HepG2 (cell line): ENCODE data around the gene LMTK2. TPM values are rescaled to one million over a fixed set of nuclear protein-coding genes. Genes with fewer than 3 reads are reported as not detected.

Experiments
- ATAC-seq: fragments of 200-7000 bp; cut with Tn5 transposase; 3 replicates; pipeline ENCODE4 v1.9.1; 2020; ENCODE audit warnings: mild to moderate bottlenecking, moderate library complexity
- BruUV-seq: library from RNA; stranded (reverse); fragments of 400-500 nt; replicated peaks from 2 replicates; lab custom pipeline; 2021; lab: Mats Ljungman, UMichigan
- CTCF ChIA-PET: fragments of 300-600 bp; formaldehyde crosslinking; extraction: SDS; loops from one replicate; lab custom pipeline; 2021; ENCODE audit warnings: low total read pairs, inconsistent platforms, low intra/inter-chr PET ratio; lab: Yijun Ruan, JAX
- POLR2A ChIA-PET: fragments of 350-600 bp; sonication (Branson Sonifier 250); formaldehyde crosslinking; loops from one replicate; lab custom pipeline; 2020; ENCODE audit warnings: antibody characterized with exemption, inconsistent platforms; lab: Yijun Ruan, JAX
- DNase-seq: peaks from one replicate; pipeline ENCODE4 v3.0.0-alpha.2; 2015; ENCODE audit warnings: low spot score
- FAIRE-seq: peaks from 3 replicates; lab custom pipeline; 2011; peaks lifted over from hg19 to GRCh38; lab: Jason Lieb, UNC
- H2AFZ ChIP-seq: one replicate; pipeline ENCODE4 v1.6.1; 2011; ENCODE audit warnings: low read length, inconsistent platforms
- H3K27ac ChIP-seq: fragments of 300-600 bp; 3 replicates; pipeline ENCODE4 v1.8.0; 2011; ENCODE audit warnings: mixed run types, mild to moderate bottlenecking, mixed read lengths, low read length, inconsistent platforms; ENCODE audit not compliant: insufficient read depth; ENCODE audit errors: extremely low read length
- H3K27me3 ChIP-seq, 2 experiments: fragments of 200-600 bp in 1 of 2; 2 replicates in 1 of 2; 3 replicates in 1 of 2; pipeline versions ENCODE4 v1.6.0 to v1.8.0; 2011; ENCODE audit warnings: low read length in 2 of 2, mild to moderate bottlenecking in 2 of 2, moderate library complexity in 2 of 2, inconsistent platforms in 1 of 2; ENCODE audit not compliant: insufficient read depth in 2 of 2, control insufficient read depth in 1 of 2
- H3K36me3 ChIP-seq, 2 experiments: fragments of 200-600 bp in 1 of 2; replicated peaks in 1 of 2; 2 replicates in 1 of 2; 3 replicates in 1 of 2; pipeline versions ENCODE4 v1.5.1 to v1.8.0; 2011; ENCODE audit warnings: low read length in 2 of 2, inconsistent platforms in 1 of 2; ENCODE audit not compliant: insufficient read depth in 2 of 2, control insufficient read depth in 1 of 2
- H3K4me1 ChIP-seq: 2 replicates; pipeline ENCODE4 v1.5.1; 2012; ENCODE audit warnings: low read length, inconsistent platforms; ENCODE audit not compliant: insufficient read depth
- H3K4me2 ChIP-seq: 2 replicates; pipeline ENCODE4 v1.6.0; 2011; ENCODE audit warnings: low read depth, low read length, inconsistent platforms
- H3K4me3 ChIP-seq, 3 experiments: fragments of 200-600 bp in 1 of 3; sonication (generic), shearing (Covaris generic) in 1 of 3; replicated peaks in 1 of 3; 2 replicates each; pipeline ENCODE4 v1.5.1; 2011 to 2016; ENCODE audit warnings: low read length in 3 of 3, inconsistent platforms in 2 of 3, low read depth in 2 of 3, mild to moderate bottlenecking in 2 of 3, control low read depth in 1 of 3, mixed read lengths in 1 of 3; ENCODE audit not compliant: insufficient read depth in 1 of 3
- H3K79me2 ChIP-seq: one replicate; pipeline ENCODE4 v1.6.1; 2011; ENCODE audit warnings: low read length, inconsistent platforms; ENCODE audit not compliant: insufficient read depth
- H3K9ac ChIP-seq: 2 replicates; pipeline ENCODE4 v1.6.0; 2011; ENCODE audit warnings: mild to moderate bottlenecking, low read depth, low read length, inconsistent platforms; ENCODE audit not compliant: insufficient read depth
- H3K9me3 ChIP-seq: 2 replicates; pipeline ENCODE4 v1.5.1; 2012; ENCODE audit warnings: mild to moderate bottlenecking, low read length
- H4K20me1 ChIP-seq: 2 replicates; pipeline ENCODE4 v1.6.0; 2011; ENCODE audit warnings: inconsistent platforms, mild to moderate bottlenecking, low read length, moderate library complexity; ENCODE audit not compliant: insufficient read depth
- CBX2 ChIP-seq, 2 experiments: fragments of 200-600 bp in 1 of 2; sonication (generic); formaldehyde crosslinking in 1 of 2; IDR thresholded peaks; 2 replicates each; pipeline versions ENCODE4 v1.7.0 to v1.8.1; 2018 to 2022; ENCODE audit warnings: low read depth in 2 of 2, low read length in 1 of 2, mild to moderate bottlenecking in 1 of 2, missing genetic modification reagents in 1 of 2
- FOXC1 ChIP-seq: sonication (generic); formaldehyde crosslinking; IDR thresholded peaks from 2 replicates; pipeline ENCODE4 v1.8.0; 2022; ENCODE audit warnings: mild to moderate bottlenecking, missing genetic modification reagents, borderline replicate concordance
- NKX3-1 ChIP-seq: sonication (generic); formaldehyde crosslinking; IDR thresholded peaks from 2 replicates; pipeline ENCODE4 v1.5.0; 2020; ENCODE audit warnings: missing genetic modification reagents
- PHF21A ChIP-seq: sonication (generic); formaldehyde crosslinking; IDR thresholded peaks from 2 replicates; pipeline ENCODE4 v1.5.0; 2020; ENCODE audit warnings: mild to moderate bottlenecking, missing genetic modification reagents
- SP140L ChIP-seq: sonication (generic); formaldehyde crosslinking; IDR thresholded peaks from 2 replicates; pipeline ENCODE4 v1.4.0; 2020; ENCODE audit warnings: missing genetic modification reagents, borderline replicate concordance
- SP4 ChIP-seq: sonication (generic); formaldehyde crosslinking; IDR thresholded peaks from 2 replicates; pipeline ENCODE4 v1.8.1; 2023; ENCODE audit warnings: mild to moderate bottlenecking, missing genetic modification reagents
- TGIF2 ChIP-seq: IDR thresholded peaks from 2 replicates; pipeline ENCODE4 v1.6.1; 2016; ENCODE audit warnings: control low read depth, missing compliant biosample characterization
- ZNF501 ChIP-seq: sonication (generic); formaldehyde crosslinking; IDR thresholded peaks from 2 replicates; pipeline ENCODE4 v1.5.1; 2020; ENCODE audit warnings: mild to moderate bottlenecking, moderate library complexity, missing genetic modification reagents
- ZNF556 ChIP-seq: sonication (generic); formaldehyde crosslinking; IDR thresholded peaks from 2 replicates; pipeline ENCODE4 v1.4.0; 2020; ENCODE audit warnings: mild to moderate bottlenecking, missing genetic modification reagents, borderline replicate concordance
- ZNF598 ChIP-seq: sonication (generic); formaldehyde crosslinking; IDR thresholded peaks from 2 replicates; pipeline ENCODE4 v1.5.1; 2020; ENCODE audit warnings: mild to moderate bottlenecking, missing genetic modification reagents, borderline replicate concordance
- WGBS: methylation state at CpG from one replicate; pipeline ENCODE4 v1.1.6; 2017; ENCODE audit warnings: low lambda C conversion rate; 5-methylcytosine and 5-hydroxymethylcytosine counted together
- in situ Hi-C: cut with HindIII; loops from 2 replicates; pipeline ENCODE4 v1.10.0; 2017; ENCODE audit warnings: low pct_unique_long_range_greater_than_20kb; ENCODE audit not compliant: extremely low pct_ligation_motif_present
- intact Hi-C: fragments of 100-400 bp; cut with micrococcal nuclease; formaldehyde crosslinking; loops from one replicate; pipeline ENCODE4 v1.10.0; 2022; ENCODE audit not compliant: unreplicated experiment
- polyA plus RNA-seq, 8 experiments: library from polyadenylated mRNA; depleted of rRNA in 3 of 8; stranded (reverse) in 7 of 8; unstranded in 1 of 8; fragments of >200 nt; fragmentation: Illumina TruSeq in 4 of 8; extraction: Trizol in 4 of 8; gene quantifications; 2 replicates each; pipeline versions ENCODE4 v1.2.1 to v1.2.3, GENCODE V29; 2011 to 2016; ENCODE audit warnings: low read depth in 4 of 8, missing spikeins in 1 of 8, mixed read lengths in 1 of 8; ENCODE audit not compliant: insufficient read depth in 1 of 8
- total RNA-seq, 5 experiments: library from RNA; depleted of rRNA; stranded (reverse); fragments of >200 nt; fragmentation: Illumina TruSeq; extraction: Trizol; gene quantifications; 2 replicates each; pipeline ENCODE4 v1.2.3, GENCODE V29; 2016; ENCODE audit warnings: low read depth in 1 of 5
- TF ChIP-seq, protein P1 (sequence below): IDR thresholded peaks from 2 replicates; pipeline ENCODE4 v1.6.1; 2018; ENCODE audit warnings: missing genetic modification reagents, mild to moderate bottlenecking, missing compliant biosample characterization
- TF ChIP-seq, protein P2 (sequence below): sonication (generic); formaldehyde crosslinking; IDR thresholded peaks from 2 replicates; pipeline ENCODE4 v1.8.1; 2022; ENCODE audit warnings: low read depth, mild to moderate bottlenecking, missing genetic modification reagents
- TF ChIP-seq, protein P3 (sequence below): sonication (generic); formaldehyde crosslinking; IDR thresholded peaks from 2 replicates; pipeline ENCODE4 v1.8.0; 2022; ENCODE audit warnings: missing genetic modification reagents, low read depth, mild to moderate bottlenecking, borderline replicate concordance

The LMTK2 gene
- total and polyA plus RNA-seq, 2 of the 13 experiments (the other 11 are each of a cell fraction or from before 2014, with no cell fraction given) = 9.5 to 11.7 TPM

DNA sequence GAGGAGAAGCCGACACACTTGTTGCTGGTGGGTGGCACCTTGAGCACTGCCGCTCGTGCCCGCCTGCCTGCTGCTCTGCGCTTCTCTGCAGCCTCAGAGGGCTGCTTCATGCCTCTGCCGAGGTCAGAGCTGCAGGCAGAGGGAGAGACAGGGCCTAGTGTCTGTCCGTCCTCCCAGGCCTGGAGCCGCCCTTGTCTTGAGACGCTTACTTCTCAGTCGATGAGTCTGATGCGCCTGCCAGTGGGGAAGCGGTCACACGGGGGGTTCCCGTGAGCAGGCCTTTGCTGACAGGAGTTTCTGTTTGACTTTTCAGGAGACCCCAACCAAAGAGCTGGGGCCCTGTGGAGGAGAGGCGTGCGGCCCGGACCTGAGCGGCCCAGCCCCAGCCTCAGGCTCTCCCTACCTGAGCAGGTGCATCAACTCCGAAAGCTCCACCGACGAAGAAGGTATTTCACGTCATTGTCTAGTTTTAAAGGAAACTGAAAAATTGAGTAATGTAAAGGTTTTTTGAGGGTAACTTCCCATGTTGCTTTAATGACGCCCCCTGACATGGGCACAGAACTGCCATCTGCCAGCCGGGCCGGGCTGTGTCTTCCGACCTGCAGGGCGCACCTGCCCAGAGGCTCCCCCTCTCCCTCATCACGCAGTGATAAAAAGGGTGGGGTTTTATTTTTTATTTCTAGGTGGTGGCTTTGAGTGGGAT, 96.8 kb downstream of the LMTK2 start:
- FAIRE-seq (no peak), DNase-seq (no peak), ATAC-seq (no peak; the same call in 1 of the 3 replicates)
- TF ChIP-seq ZNF556 (CRISPR knock-in tag) = no peak
- TF ChIP-seq SP140L = no peak
- no peak for TF ChIP-seq PHF21A (CRISPR knock-in tag)
- TF ChIP-seq SP4 (CRISPR knock-in tag) = no peak
- no peak for TF ChIP-seq ZNF598 (CRISPR knock-in tag)
- TF ChIP-seq ZNF501 (CRISPR knock-in tag) = no peak
- TF ChIP-seq CBX2 (IDR thresholded peaks at IDR 0.05; ENCODE audit: low read depth, low read length) = no peak
- no peak for TF ChIP-seq CBX2 (CRISPR knock-in tag; IDR thresholded peaks at IDR 0.05; ENCODE audit: low read depth)
- TF ChIP-seq, protein P1, sequence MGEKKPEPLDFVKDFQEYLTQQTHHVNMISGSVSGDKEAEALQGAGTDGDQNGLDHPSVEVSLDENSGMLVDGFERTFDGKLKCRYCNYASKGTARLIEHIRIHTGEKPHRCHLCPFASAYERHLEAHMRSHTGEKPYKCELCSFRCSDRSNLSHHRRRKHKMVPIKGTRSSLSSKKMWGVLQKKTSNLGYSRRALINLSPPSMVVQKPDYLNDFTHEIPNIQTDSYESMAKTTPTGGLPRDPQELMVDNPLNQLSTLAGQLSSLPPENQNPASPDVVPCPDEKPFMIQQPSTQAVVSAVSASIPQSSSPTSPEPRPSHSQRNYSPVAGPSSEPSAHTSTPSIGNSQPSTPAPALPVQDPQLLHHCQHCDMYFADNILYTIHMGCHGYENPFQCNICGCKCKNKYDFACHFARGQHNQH (CRISPR knock-in tag) = no peak
- no peak for TF ChIP-seq NKX3-1 (CRISPR knock-in tag)
- TF ChIP-seq, protein P2, sequence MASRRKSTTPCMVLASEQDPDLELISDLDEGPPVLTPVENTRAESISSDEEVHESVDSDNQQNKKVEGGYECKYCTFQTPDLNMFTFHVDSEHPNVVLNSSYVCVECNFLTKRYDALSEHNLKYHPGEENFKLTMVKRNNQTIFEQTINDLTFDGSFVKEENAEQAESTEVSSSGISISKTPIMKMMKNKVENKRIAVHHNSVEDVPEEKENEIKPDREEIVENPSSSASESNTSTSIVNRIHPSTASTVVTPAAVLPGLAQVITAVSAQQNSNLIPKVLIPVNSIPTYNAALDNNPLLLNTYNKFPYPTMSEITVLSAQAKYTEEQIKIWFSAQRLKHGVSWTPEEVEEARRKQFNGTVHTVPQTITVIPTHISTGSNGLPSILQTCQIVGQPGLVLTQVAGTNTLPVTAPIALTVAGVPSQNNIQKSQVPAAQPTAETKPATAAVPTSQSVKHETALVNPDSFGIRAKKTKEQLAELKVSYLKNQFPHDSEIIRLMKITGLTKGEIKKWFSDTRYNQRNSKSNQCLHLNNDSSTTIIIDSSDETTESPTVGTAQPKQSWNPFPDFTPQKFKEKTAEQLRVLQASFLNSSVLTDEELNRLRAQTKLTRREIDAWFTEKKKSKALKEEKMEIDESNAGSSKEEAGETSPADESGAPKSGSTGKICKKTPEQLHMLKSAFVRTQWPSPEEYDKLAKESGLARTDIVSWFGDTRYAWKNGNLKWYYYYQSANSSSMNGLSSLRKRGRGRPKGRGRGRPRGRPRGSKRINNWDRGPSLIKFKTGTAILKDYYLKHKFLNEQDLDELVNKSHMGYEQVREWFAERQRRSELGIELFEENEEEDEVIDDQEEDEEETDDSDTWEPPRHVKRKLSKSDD = no peak
- no peak for TF ChIP-seq FOXC1
- TF ChIP-seq, protein P3, sequence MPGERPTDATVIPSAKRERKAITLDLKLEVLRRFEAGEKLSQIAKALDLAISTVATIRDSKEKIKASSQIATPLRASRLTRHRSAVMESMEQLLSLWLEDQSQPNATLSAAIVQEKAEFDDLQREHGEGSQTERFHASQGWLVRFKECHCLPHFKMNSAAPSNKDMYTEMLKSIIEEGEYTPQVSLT (CRISPR knock-in tag) = no peak
- no peak for TF ChIP-seq TGIF2 (CRISPR knock-in tag)
- H3K9ac ChIP-seq = no peak overlapping the region
- H3K79me2 ChIP-seq = peaks cover 10% of the 10 kb centered on the region
- H3K27me3 ChIP-seq = no peaks in the 10 kb centered on the region
- ChIA-PET CTCF (no interaction called here), POLR2A (no interaction called here)
- in situ Hi-C loops = no loop called here
- no TSS peak for BruUV-seq
- H4K20me1 ChIP-seq = peaks cover 9% of the 10 kb centered on the region; the same call in 1 of the 2 replicates
- peaks cover 10% of the 10 kb centered on the region for H3K4me1 ChIP-seq
- no peak overlapping the region for H2AFZ ChIP-seq
- peaks cover 21 to 53% of the 10 kb centered on the region in 2 experiments; a peak in 4 of 5 replicates for H3K36me3 ChIP-seq
- H3K4me3 ChIP-seq = no peak overlapping the region
- WGBS = 97% methylated on average over 20 of the region's 28 CpGs
- no peak overlapping the region for H3K27ac ChIP-seq
- H3K4me2 ChIP-seq = no peak overlapping the region
- intact Hi-C loops = no loop called here
- H3K9me3 ChIP-seq = no peaks in the 10 kb centered on the region
